ENCODE data around the gene NKIRAS2.

The NKIRAS2 gene

DNA sequence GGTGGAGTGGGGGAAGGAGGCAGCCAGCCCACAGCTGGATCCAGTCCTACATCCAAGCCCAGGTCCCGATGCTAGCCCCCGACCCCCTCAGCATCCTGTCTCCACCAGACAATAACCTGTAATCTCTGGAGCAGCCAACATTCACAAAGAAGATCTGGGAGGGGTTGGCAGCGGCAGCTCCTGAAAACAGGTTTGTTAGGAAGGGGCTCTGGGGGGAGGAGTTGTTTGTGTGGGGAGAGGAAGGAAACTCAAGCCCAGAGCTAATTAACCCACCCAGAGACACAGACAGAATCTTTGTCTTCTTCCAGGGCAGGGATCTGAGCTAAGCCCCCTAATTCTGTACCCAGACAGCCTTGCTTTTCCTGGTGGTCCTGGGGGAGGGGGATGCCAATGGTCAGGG lies 35.1 kb downstream of the NKIRAS2 start:
- intact Hi-C loops (cut with DNase I; ENCODE audit: low total_unique reads): no loop called here
- no peak overlapping the region for H3K27ac ChIP-seq
- TF ChIP-seq, protein P1, sequence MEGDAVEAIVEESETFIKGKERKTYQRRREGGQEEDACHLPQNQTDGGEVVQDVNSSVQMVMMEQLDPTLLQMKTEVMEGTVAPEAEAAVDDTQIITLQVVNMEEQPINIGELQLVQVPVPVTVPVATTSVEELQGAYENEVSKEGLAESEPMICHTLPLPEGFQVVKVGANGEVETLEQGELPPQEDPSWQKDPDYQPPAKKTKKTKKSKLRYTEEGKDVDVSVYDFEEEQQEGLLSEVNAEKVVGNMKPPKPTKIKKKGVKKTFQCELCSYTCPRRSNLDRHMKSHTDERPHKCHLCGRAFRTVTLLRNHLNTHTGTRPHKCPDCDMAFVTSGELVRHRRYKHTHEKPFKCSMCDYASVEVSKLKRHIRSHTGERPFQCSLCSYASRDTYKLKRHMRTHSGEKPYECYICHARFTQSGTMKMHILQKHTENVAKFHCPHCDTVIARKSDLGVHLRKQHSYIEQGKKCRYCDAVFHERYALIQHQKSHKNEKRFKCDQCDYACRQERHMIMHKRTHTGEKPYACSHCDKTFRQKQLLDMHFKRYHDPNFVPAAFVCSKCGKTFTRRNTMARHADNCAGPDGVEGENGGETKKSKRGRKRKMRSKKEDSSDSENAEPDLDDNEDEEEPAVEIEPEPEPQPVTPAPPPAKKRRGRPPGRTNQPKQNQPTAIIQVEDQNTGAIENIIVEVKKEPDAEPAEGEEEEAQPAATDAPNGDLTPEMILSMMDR (IDR thresholded peaks at IDR 0.05): no peak
- peaks cover 0 to 5% (median 4%) of the 10 kb centered on the region in 4 donors for H3K4me1 ChIP-seq
- H3K4me3 ChIP-seq: no peak overlapping the region
- H3K9me3 ChIP-seq: no peaks in the 10 kb centered on the region
- no peaks in the 10 kb centered on the region for H3K36me3 ChIP-seq
- H3K27me3 ChIP-seq: peaks cover 0 to 69% of the 10 kb centered on the region in 2 donors
- DNase-seq: no peak

DNA sequence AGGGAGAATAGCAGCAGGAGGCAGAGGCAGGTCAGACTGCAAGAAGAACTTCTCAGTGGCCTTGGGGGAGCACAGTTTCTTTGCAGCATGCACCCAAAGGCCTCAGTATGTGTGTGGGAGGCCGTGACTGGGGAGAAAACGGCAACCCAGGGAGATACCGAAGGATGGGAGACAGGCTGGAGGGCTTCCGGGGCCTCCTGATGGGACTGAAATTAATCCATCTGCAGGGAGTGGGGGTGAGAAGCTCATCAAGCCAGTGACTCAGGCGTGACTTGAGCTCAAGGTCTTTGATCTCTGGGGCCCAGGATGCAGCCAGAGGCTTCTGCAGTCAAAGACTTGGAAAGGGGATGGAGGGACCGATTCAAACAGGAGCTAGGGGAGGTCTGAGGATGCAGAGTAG lies 35.6 kb downstream of the NKIRAS2 start:
- intact Hi-C loops (cut with DNase I; ENCODE audit: low total_unique reads): no loop called here
- TF ChIP-seq, protein P1 (IDR thresholded peaks at IDR 0.05): no peak
- H3K4me3 ChIP-seq: no peak overlapping the region
- DNase-seq: no peak
- H3K36me3 ChIP-seq: no peaks in the 10 kb centered on the region
- H3K4me1 ChIP-seq: peaks cover 0 to 5% (median 2%) of the 10 kb centered on the region in 4 donors
- H3K27ac ChIP-seq: no peak overlapping the region
- no peaks in the 10 kb centered on the region for H3K9me3 ChIP-seq
- H3K27me3 ChIP-seq: peaks cover 0 to 71% of the 10 kb centered on the region in 2 donors

DNA sequence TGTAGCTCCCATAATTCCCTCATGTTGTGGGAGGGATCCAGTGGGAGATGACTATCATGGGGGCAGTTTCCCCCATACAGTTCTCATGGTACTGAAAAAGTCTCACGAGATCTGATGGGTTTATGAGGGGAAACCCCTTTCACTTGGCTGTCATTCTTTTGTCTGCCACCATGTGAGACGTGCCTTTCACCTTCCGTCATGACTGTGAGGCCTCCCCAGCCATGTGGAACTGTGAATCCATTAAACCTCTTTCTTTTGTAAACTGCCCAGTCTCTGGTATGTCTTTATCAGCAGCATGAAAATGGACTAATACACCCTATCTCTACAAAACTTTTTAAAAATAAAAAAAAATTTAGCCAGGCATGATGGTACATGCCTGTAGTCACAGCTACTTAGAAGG lies 36.7 kb downstream of the NKIRAS2 start:
- no peaks in the 10 kb centered on the region for H3K9me3 ChIP-seq
- H3K27me3 ChIP-seq: peaks cover 0 to 67% of the 10 kb centered on the region in 2 donors
- no peak for DNase-seq
- no peaks in the 10 kb centered on the region for H3K4me1 ChIP-seq
- no peak overlapping the region for H3K4me3 ChIP-seq
- intact Hi-C loops (cut with DNase I; ENCODE audit: low total_unique reads): no loop called here
- no peaks in the 10 kb centered on the region for H3K36me3 ChIP-seq
- H3K27ac ChIP-seq: no peak overlapping the region
- TF ChIP-seq, protein P1 (IDR thresholded peaks at IDR 0.05): no peak

DNA sequence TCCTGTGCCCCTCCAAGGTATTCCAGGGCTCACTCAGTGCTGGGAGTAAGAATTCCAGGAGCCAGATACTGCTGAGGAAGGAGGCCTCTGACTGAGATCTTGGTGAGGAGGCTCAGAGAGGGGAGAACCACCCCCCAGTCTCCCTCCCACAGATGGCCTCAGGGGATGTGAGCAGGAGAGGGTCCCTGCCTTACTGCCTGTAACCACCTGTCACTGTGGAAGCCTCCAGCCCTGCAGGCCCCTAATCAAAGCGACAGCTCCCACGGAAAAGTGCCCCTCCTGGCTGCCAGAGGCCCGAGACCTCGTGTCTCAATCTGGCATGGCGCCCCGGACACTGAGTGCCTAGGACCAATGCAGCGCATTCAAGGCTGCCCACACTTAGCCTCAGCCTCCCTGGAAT lies 38.2 kb downstream of the NKIRAS2 start:
- DNase-seq: no peak
- Histone ChIP-seq H3K4me1 (no peaks in the 10 kb centered on the region), H3K4me3 (no peak overlapping the region), H3K36me3 (no peaks in the 10 kb centered on the region), H3K9me3 (no peaks in the 10 kb centered on the region), H3K27me3 (peaks cover 0 to 54% of the 10 kb centered on the region in 2 donors), H3K27ac (no peak overlapping the region)
- intact Hi-C loops (cut with DNase I; ENCODE audit: low total_unique reads): no loop called here
- TF ChIP-seq, protein P1 (IDR thresholded peaks at IDR 0.05): no peak

DNA sequence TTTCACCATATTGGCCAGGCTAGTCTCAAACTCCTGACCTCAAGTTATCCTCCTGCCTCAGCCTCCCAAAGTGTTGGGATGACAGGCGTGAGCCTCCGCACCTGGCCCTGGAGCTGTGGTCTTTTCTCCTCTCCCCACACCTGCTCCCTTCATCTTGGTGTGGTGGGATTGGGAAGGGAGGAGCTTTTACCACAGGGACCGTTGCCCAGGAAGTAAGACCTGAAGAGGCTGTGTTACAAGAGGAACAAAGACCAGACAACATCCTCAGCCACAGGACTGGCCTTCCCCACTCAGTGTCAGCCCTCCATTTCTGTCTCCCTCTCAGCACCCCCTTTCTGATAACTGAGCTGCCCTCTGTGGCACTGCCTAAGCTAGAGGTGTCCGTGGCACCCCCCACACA lies 39.9 kb downstream of the NKIRAS2 start:
- Histone ChIP-seq H3K4me3 (no peak overlapping the region), H3K27ac (no peak overlapping the region), H3K9me3 (no peaks in the 10 kb centered on the region), H3K27me3 (peaks cover 0 to 42% of the 10 kb centered on the region in 2 donors), H3K4me1 (no peaks in the 10 kb centered on the region), H3K36me3 (no peaks in the 10 kb centered on the region)
- intact Hi-C loops (cut with DNase I; ENCODE audit: low total_unique reads): no loop called here
- TF ChIP-seq, protein P1 (IDR thresholded peaks at IDR 0.05): no peak
- no peak for DNase-seq

DNA sequence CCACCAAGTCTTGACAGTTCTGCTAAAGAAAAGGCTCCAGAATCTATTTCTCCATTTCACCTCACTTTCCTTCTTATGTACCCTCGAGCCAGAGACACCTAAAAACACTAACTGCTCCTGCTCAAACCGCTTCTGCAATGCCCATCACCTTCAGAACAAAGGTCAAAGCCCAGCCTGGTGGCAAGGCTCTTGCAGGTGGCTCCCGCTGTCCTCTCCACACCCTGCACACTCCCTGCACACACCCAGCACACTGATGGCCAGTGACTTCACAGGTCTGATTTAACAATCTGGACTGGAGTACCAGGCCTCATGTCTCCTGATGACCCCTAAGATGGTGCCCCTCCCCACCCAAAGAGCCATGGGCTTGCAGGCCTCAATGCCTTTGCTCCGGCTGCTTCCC lies 40.3 kb downstream of the NKIRAS2 start:
- H3K4me1 ChIP-seq: no peaks in the 10 kb centered on the region
- DNase-seq: no peak
- H3K27me3 ChIP-seq: peaks cover 0 to 38% of the 10 kb centered on the region in 2 donors
- H3K4me3 ChIP-seq: no peak overlapping the region
- no peaks in the 10 kb centered on the region for H3K9me3 ChIP-seq
- TF ChIP-seq, protein P1 (IDR thresholded peaks at IDR 0.05): no peak
- intact Hi-C loops (cut with DNase I; ENCODE audit: low total_unique reads): no loop called here
- H3K36me3 ChIP-seq: no peaks in the 10 kb centered on the region
- H3K27ac ChIP-seq: no peak overlapping the region
